ENCODE results near the gene CCT2. TPM values are rescaled to one million over a fixed set of nuclear protein-coding genes. Genes with fewer than 3 reads are reported as not detected.
"Not testable (repeated sequence)": the region's sequence is repeated elsewhere in the genome, so short reads cannot be mapped to it uniquely, and the experiment has no call there.

CCT2 gene
- total RNA-seq, 1 experiment from 2014 or later = 342 TPM

DNA sequence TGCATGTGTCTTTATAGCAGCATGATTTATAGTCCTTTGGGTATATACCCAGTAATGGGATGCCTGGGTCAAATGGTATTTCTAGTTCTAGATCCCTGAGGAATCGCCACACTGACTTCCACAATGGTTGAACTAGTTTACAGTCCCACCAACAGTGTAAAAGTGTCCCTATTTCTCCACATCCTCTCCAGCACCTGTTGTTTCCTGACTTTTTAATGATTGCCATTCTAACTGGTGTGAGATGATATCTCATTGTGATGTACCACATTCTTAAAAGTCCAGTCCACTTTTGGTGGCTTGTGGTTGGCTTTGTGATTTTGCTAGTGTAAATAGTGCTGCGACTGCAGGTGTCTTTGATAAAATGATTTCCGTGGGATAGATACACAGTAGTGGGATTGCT is 19.0 kb downstream of the CCT2 start:
- H3K36me3 Mint-ChIP-seq = peaks cover 38% of the 10 kb centered on the region
- H3K9me3 Mint-ChIP-seq; POLR2A ChIA-PET; H3K27ac Mint-ChIP-seq; H3K27me3 Mint-ChIP-seq (ENCODE audit: low read depth); H3K4me1 Mint-ChIP-seq; DNase-seq (ENCODE audit: low spot score); H3K4me3 Mint-ChIP-seq; ATAC-seq: not testable (repeated sequence)
- CTCF ChIA-PET = interaction anchor here (1.0 kb wide), 1 partner anchor 36 kb away, joined by 3 read pairs; no protein-coding TSS in a partner anchor

- peaks cover 3% of the 10 kb centered on the region; the same call in 1 of the 2 replicates for H3K27me3 Mint-ChIP-seq (ENCODE audit: low read depth)
- no peak overlapping the region for H3K4me3 Mint-ChIP-seq
- H3K4me1 Mint-ChIP-seq = peaks cover 3% of the 10 kb centered on the region; the same call in 1 of the 2 replicates
- CTCF ChIA-PET = interaction anchor here (1.0 kb wide), 1 partner anchor 23 kb away, joined by 3 read pairs; the partner anchor contains the start of gene CCT2
- no peak for DNase-seq (ENCODE audit: low spot score)
- H3K36me3 Mint-ChIP-seq = peaks cover 5% of the 10 kb centered on the region
- H3K9me3 Mint-ChIP-seq = peaks cover 4% of the 10 kb centered on the region
- H3K27ac Mint-ChIP-seq = no peak overlapping the region
- POLR2A ChIA-PET = no interaction called here
- no peak for ATAC-seq
- no peak for TF ChIP-seq TEAD1 (CRISPR knock-in tag; IDR thresholded peaks at IDR 0.05)
- no peak for TF ChIP-seq CBFB (CRISPR knock-in tag; IDR thresholded peaks at IDR 0.05; ENCODE audit: low read depth)
- TF ChIP-seq, protein P1, sequence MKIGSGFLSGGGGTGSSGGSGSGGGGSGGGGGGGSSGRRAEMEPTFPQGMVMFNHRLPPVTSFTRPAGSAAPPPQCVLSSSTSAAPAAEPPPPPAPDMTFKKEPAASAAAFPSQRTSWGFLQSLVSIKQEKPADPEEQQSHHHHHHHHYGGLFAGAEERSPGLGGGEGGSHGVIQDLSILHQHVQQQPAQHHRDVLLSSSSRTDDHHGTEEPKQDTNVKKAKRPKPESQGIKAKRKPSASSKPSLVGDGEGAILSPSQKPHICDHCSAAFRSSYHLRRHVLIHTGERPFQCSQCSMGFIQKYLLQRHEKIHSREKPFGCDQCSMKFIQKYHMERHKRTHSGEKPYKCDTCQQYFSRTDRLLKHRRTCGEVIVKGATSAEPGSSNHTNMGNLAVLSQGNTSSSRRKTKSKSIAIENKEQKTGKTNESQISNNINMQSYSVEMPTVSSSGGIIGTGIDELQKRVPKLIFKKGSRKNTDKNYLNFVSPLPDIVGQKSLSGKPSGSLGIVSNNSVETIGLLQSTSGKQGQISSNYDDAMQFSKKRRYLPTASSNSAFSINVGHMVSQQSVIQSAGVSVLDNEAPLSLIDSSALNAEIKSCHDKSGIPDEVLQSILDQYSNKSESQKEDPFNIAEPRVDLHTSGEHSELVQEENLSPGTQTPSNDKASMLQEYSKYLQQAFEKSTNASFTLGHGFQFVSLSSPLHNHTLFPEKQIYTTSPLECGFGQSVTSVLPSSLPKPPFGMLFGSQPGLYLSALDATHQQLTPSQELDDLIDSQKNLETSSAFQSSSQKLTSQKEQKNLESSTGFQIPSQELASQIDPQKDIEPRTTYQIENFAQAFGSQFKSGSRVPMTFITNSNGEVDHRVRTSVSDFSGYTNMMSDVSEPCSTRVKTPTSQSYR (CRISPR knock-in tag; IDR thresholded peaks at IDR 0.05) = no peak
- TF ChIP-seq ERG (CRISPR knock-in tag; IDR thresholded peaks at IDR 0.05) = no peak
- no peak for TF ChIP-seq E2F4 (CRISPR knock-in tag; IDR thresholded peaks at IDR 0.05; ENCODE audit: borderline replicate concordance, low read depth)
- TF ChIP-seq, protein P2, sequence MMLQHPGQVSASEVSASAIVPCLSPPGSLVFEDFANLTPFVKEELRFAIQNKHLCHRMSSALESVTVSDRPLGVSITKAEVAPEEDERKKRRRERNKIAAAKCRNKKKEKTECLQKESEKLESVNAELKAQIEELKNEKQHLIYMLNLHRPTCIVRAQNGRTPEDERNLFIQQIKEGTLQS (CRISPR knock-in tag; conservative IDR thresholded peaks at IDR 0.05) = no peak
- no peak for TF ChIP-seq TEAD4 (CRISPR knock-in tag; IDR thresholded peaks at IDR 0.05)
- TF ChIP-seq, protein P3, sequence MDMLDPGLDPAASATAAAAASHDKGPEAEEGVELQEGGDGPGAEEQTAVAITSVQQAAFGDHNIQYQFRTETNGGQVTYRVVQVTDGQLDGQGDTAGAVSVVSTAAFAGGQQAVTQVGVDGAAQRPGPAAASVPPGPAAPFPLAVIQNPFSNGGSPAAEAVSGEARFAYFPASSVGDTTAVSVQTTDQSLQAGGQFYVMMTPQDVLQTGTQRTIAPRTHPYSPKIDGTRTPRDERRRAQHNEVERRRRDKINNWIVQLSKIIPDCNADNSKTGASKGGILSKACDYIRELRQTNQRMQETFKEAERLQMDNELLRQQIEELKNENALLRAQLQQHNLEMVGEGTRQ (CRISPR knock-in tag; IDR thresholded peaks at IDR 0.05) = no peak
- no peak for TF ChIP-seq ZNF121 (CRISPR knock-in tag; IDR thresholded peaks at IDR 0.05)
- no peak for TF ChIP-seq IRF2 (CRISPR knock-in tag; IDR thresholded peaks at IDR 0.05; ENCODE audit: borderline replicate concordance, low read depth)
- TF ChIP-seq CREM (CRISPR knock-in tag; IDR thresholded peaks at IDR 0.05) = no peak
- no peak for TF ChIP-seq GABPB1 (CRISPR knock-in tag; IDR thresholded peaks at IDR 0.05)
- TF ChIP-seq ZNF671 (CRISPR knock-in tag; IDR thresholded peaks at IDR 0.05) = no peak
- TF ChIP-seq, protein P4, sequence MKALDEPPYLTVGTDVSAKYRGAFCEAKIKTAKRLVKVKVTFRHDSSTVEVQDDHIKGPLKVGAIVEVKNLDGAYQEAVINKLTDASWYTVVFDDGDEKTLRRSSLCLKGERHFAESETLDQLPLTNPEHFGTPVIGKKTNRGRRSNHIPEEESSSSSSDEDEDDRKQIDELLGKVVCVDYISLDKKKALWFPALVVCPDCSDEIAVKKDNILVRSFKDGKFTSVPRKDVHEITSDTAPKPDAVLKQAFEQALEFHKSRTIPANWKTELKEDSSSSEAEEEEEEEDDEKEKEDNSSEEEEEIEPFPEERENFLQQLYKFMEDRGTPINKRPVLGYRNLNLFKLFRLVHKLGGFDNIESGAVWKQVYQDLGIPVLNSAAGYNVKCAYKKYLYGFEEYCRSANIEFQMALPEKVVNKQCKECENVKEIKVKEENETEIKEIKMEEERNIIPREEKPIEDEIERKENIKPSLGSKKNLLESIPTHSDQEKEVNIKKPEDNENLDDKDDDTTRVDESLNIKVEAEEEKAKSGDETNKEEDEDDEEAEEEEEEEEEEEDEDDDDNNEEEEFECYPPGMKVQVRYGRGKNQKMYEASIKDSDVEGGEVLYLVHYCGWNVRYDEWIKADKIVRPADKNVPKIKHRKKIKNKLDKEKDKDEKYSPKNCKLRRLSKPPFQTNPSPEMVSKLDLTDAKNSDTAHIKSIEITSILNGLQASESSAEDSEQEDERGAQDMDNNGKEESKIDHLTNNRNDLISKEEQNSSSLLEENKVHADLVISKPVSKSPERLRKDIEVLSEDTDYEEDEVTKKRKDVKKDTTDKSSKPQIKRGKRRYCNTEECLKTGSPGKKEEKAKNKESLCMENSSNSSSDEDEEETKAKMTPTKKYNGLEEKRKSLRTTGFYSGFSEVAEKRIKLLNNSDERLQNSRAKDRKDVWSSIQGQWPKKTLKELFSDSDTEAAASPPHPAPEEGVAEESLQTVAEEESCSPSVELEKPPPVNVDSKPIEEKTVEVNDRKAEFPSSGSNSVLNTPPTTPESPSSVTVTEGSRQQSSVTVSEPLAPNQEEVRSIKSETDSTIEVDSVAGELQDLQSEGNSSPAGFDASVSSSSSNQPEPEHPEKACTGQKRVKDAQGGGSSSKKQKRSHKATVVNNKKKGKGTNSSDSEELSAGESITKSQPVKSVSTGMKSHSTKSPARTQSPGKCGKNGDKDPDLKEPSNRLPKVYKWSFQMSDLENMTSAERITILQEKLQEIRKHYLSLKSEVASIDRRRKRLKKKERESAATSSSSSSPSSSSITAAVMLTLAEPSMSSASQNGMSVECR (CRISPR knock-in tag; IDR thresholded peaks at IDR 0.05; ENCODE audit: borderline replicate concordance) = no peak
- TF ChIP-seq ELF4 (CRISPR knock-in tag; IDR thresholded peaks at IDR 0.05; ENCODE audit: low read depth) = no peak
- TF ChIP-seq, protein P5, sequence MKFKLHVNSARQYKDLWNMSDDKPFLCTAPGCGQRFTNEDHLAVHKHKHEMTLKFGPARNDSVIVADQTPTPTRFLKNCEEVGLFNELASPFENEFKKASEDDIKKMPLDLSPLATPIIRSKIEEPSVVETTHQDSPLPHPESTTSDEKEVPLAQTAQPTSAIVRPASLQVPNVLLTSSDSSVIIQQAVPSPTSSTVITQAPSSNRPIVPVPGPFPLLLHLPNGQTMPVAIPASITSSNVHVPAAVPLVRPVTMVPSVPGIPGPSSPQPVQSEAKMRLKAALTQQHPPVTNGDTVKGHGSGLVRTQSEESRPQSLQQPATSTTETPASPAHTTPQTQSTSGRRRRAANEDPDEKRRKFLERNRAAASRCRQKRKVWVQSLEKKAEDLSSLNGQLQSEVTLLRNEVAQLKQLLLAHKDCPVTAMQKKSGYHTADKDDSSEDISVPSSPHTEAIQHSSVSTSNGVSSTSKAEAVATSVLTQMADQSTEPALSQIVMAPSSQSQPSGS (CRISPR knock-in tag; IDR thresholded peaks at IDR 0.05; ENCODE audit: borderline replicate concordance, low read depth) = no peak
- TF ChIP-seq ZNF219 (CRISPR knock-in tag; IDR thresholded peaks at IDR 0.05; ENCODE audit: borderline replicate concordance) = no peak
- TF ChIP-seq JUN (CRISPR knock-in tag; IDR thresholded peaks at IDR 0.05) = no peak
- TF ChIP-seq RELA (CRISPR knock-in tag; IDR thresholded peaks at IDR 0.05; ENCODE audit: borderline replicate concordance) = no peak
Measured at GRCh38 chr12:69608114-69608513, 22.9 kb downstream of the CCT2 start.
